ENCODE measurements around the gene UBE2I.
A peak's percentile ranks its signal among the peaks of the same experiment; 100 is the strongest.
"Not testable (repeated sequence)": the region's sequence is repeated elsewhere in the genome, so short reads cannot be mapped to it uniquely, and the experiment has no call there.

Gene UBE2I

DNA sequence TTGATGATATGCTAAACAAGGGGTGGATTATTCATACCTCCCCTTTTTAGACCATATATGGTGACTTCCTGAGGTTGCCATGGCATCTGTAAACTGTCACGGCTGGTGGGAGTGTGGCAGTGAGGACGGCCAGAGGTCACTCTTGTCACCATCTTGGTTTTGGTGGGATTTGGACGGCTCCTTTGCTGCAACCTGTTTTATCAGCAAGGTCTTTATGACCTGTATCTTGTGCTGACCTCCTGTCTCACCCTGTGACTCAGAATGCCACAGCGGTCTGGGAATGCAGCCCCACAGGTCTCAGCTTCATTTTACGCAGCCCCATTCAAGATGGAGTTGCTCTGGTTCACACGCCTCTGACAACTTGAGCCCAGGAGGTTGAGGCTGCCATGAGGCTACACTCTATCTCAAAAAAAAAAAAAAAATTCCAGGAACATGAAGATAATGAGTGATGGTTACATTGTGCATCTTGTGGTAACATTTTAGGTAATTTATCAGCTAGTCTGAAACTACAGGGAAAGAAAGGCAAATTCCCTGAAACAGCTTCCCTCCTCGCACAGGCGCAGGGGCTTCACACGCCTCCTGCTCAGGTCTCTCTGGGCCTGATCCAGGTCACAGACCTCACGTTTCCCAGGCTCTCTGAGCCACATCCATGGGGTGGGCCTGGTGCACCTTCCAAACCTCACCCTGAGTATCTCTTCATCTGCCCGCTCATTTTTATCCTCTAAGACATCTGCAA is 15.3 kb upstream of the UBE2I start:
- no peak for DNase-seq

DNA sequence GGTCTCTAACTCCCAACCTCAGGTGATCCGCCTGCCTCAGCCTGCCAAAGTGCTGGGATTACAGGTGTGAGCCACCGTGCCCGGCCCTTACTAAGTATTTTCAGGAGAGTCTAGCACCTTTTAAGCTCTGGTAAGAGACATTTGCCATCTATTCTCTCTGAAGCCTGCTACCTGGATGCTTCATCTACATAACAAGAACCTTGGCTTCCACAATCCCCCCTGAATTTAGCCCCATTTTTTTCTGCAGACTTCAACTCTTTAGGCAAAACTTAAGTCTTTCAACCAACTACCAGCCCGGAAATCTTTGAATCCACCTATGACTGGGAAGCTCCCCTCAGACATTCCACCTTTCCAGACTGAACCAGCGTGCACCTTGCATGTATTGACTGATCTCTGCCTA is 14.0 kb upstream of the UBE2I start:
- no peak for DNase-seq

DNA sequence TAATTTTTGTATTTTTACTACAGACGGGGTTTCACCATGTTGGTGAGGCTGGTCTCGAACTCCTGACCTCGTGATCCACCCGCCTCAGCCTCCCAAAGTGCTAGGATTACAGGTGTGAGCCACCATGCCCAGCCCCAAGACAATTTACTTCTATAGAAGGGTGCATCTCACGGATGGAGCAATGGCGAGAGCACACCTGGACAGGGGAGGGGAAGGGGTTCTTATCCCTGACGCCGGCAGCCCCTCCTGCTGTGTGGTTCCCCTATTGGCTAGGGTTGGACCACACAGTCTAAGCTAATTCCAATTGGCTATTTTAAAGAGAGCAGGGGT is 12.8 kb upstream of the UBE2I start:
- not testable (repeated sequence) for DNase-seq

DNA sequence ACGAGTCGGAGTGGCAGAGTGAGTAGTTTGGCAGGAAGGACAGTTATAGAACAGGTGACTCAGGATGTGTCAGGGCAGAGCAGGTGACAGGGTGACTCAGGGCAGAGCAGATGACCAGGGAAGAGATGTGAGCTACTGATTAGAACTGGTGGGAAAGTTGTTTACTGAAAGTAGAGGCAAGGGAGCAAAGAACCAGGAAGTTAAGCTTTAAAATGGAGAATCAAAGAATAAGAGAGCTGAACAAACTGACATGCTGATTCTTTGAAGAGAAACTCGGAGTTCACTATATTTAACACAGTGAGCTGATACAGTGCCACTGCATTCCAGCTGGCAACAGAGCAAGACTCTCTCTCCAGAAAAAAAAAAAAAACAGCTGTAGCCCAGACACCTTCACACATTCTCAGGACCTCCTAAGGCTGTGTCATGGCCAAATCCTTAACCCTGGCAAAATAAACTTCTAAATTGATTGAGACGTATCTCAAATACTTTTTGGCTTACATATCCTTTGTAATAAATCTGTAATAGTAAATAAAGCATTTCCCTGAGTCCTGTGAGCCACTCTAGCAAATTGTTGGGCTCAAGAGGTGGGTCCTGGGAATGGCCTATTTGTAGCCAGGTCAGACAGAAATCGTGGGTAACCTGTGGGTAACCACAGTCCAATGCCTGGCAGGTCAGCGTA is 12.3 kb upstream of the UBE2I start:
- peak; percentile 59 for DNase-seq

DNA sequence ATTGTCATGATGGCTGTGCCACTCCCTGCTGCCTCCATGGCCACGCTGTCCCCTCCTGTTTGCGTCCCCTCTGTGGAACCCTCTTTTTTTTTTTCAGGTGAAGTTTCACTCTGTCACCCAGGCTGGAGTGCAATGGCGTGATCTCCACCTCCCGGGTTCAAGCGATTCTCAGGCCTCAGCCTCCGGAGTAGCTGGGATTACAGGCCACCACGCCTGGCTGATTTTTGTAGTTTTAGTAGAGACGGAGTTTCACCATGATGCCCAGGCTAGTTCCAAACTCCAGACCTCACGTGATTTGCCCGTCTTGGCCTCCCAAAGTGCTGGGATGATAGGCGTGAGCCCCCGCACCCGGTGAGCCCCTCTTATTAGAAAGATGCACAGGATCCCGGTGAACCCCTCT is 11.0 kb upstream of the UBE2I start:
- no peak for DNase-seq

DNA sequence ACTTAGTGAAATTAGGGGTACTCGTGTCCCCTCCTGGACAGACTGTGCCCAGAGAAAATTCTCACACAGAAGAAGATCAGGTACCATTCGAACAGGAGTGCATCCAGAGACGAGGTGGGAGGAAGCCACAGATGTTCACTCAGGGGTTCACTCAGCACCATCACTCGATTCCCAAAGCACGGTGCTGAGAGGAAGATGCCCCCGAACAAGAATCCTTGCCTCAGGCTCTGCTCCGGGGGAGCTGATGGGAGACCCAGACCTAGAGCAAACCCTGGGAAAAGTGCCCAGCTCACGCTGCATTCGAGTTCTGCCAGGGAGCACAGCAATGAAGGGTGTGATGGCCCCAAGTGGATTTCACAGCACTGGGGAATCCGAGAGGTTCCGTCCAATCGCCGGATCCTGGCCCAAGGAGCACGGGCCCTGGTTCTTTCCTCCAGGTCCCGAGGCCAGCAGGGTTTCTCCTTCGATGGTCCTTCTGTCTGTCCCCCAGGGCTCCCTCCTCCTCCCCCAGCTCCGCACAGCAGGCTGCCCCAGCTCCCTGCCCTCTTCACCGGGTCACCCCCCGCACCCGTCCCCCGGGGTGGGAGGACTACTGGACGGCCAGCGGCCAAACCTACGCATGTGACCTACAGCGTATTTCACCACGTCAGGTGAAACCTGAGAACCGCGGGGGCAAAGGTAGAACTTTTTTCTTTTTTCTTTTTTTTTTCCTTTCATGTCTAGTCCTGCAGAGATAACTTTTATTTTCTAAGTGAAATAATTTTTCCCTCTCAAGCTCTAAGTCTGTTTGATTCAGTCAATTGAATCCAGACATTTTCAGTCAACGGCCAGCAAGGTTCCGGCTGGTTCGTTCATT is 10.2 kb upstream of the UBE2I start:
- DNase-seq = no peak

DNA sequence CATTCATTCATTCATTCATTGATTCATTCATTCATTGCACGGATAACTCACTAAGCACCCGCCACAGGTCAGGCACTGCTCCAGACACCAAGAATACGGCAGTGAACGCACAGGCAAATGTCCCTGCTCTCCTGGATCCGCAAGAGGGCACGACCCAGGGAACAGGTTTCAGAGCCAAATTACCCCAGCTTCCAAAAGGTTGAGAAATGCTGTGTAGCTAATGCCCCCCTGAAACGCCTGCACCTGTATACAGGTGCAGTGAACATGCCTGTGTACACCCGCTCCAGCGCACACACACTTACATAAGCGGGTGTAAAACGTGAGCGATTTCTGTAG is 9.6 kb upstream of the UBE2I start:
- DNase-seq = no peak

DNA sequence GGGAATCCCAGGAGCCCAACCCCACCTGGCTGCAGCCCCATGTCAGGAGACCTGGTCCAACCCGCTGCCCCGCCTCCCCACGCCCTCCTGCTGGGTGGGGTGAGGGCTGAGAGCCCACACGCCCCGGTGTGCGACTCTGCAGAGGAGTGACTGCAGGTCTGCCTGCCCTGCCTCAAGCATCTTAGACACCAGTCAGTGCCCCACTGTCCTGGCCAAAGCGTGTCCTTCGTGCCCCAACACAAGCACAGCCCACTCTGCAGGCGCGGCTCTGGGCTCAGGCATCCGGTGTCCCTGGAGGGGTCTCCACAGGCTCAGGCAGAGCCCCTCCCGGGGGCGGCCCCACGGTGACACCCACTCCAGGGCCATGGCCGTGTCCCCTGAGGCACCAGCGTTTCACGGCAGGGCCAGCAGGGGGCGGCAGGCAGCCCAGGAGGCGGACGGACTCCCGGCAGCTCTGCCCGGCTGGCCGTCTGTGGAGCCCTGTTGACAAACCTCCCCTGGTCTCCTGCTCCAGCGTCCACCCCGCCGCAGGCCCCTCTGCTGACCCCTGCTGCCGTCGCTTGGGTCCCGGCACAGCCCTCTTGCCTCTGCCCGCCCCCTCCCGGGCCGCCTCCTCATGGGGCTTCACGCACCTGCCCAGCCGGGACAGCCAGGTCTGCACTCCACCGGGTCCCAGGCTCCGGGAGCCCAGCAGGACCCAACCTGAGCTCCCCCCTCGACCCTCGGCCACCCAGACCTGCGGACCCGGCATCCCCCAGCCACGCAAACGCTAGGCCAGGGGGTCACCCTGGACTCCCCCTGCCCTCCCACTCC is 8.6 kb upstream of the UBE2I start:
- DNase-seq = peak; percentile 65

DNA sequence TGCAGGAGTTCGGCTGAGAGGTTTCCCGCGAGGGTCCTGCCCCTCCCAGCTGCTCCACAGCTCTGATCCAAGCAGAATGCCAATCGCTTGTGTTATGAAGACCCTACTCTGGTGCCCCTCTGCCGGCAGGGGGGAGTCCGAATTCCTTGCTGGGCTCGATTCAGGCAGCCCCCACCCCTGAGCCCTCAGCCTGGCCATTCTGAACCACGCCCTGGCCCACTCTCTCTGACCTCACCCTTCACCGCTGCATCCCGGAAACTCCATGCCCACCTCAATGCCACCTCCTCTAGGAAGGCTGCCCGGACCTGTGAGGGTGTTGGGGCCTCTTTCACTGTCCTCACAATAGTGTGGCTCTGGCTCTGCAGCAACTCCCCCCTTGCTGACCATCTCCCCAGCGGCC is 7.9 kb upstream of the UBE2I start:
- no peak for DNase-seq

DNA sequence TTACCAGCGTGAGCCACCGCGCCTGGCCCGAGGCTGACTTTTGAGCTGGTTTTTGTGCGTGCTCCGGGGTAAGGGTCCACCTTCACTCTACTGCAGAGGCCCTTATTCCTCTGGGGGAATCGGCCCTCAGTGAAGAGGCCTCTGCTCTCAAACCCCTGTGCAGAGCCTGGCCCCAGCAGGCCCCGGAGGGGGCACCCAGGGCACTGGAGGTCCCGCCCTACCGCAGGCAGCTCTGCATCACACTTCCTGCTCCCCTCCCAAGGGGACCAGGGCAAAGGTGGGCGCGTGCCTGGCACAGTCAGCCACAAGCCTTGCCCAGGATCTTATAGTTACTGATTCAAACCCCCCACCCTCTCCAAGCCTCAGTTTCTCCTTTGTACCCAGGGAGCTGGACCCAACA is 3.6 kb upstream of the UBE2I start:
- DNase-seq = no peak

DNA sequence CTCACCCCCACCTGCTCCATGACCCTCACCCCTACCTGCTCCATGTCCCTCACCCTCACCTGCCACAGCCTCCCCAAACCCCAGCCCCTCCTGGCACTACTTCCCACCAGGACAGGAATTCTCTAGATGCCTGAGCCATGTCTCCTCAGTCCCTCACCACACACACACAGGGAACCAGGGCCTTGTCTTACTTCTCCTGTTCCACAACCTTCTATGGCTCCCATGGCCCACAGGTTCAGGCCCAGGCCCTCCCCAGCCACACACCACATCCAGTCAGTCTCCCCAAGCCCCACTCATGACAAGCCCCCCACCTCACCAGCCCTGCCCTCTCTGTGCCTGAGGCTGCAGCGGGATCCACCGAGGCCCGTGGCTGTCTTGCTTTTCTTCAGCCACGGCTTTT is 3.1 kb upstream of the UBE2I start:
- DNase-seq = no peak

DNA sequence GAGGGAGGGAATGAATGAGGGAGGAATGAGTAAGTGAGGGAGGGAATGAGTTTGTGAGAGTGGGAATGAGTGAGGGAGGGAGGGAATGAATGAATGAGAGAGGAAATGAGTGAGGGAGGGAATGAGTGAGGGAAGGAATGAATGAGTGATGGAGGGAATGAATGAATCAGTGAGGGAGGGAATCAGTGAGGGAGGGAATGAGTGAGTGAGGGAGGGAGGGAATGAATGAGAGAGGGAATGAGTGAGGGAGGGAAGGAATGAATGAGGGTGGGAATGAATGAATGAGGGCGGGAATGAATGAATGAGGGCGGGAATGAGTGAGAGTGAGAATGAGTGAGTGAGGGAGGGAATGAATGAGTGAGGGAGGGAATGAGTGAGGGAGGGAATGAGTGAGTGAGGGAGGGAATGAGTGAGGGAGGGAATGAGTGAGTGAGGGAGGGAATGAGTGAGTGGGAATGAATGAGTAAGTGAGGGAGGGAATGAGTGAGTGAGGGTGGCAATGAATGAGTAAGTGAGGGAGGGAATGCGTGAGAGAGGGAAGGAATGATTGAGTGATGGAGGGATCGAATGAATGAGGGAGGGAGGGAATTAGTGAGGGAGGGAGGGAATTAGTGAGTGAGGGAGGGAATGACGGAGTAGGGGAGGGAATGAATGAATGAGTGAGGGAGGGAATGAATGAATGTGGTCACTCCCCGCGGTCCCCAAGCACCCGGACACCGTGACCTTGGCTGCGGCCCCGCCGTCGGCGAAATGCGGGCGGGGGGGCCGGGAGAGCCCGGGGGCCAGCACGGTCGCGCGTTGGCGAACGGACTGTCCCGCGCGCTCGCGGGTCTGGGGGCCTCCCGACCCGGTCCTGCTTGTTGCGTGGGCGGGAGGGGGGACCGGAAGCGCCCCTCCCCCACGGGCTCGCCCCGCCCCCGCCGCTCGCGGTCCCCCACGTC is 1.1 kb upstream of the UBE2I start:
- no peak for DNase-seq

DNA sequence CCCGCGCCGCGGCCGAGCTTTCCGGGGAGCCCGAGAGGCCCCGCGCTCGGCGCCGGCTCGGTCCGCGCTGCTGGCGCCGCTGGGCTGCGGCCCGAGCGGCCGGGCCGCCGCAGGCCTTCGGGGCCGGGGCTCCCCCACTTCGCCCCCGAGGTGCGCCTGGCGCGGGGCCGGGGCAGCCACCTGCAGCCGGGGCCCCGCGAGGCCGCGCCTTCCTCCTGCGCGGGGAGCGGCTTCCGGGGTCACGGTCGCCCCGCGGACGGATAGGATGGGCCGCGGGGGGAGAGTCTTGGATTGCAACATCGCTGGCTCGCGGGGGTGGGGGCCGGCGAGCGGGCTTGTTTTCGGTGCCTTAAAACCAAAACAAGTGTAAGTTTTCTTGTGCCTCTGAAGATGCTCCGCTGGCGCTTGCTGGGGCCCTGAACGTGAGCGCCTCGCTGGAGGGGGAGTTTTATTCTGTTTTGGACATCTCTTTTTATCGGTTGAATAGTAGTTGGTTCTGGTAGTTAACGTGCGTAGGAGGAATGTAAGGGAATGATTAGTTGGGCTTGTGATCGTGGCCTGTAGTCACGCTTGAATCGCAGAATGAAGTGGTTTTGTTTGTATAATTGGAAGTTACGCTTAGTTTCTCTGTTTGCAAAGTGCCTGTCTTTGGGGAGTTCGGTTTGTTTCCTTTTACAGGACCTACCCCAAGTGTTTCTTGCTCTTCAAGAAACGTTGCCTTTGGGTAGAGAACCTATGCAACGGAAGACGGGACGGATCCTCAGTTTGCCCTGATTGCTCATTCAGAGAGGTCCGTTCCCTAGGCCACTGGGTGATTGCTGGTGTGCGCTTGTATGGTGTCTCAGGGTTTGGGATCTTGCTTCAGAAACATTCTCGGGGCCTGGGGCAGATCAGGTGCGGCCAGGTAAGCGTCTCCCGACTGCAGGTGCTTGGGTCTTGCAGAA is 724 bp downstream of the UBE2I start:
- peak; percentile 21 for DNase-seq

DNA sequence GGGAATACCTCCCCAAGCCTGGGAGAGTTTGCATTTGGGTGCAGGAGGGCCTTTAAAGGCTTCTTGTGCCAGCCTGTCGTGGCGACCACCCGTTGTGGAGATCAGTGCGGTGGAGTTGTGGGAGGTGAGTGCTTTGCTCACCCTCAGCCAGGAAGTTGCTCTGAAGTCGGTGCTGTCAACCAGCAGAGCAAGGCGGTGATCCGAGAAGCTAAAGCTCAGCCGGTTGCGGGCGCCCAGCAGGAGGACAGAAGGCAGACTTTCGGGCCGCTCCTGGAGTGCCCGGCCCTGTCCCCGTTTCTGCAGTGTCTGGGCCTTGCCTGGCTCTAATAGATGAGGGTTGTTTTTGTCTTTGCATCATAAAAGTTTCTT is 1.4 kb downstream of the UBE2I start:
- DNase-seq = no peak

DNA sequence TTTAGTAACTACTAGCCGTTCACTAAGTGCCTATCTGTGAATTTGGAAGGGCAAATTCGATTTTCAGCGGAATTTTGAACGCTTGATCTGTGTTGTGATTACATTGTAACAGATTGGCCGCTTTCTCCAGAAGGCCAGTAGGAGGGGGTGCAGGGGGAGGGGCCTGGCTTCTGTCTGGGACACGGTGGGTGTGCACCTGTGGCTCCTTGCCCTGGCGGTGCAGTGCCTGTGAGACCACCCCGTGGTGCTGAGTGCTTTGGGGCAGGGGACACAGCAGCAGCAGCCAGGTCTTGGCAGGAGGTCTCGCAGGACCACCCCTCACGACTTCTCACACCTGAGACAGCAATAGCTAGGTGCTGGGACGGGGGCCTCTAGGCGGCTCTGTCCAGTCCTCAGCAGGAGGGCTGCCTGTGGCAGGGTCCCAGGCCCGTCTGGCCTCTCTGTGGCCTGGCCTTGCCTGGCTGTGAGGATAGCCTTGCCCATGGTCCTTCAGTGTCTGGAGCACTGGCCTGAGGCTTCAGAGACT is 1.8 kb downstream of the UBE2I start:
- DNase-seq = no peak

DNA sequence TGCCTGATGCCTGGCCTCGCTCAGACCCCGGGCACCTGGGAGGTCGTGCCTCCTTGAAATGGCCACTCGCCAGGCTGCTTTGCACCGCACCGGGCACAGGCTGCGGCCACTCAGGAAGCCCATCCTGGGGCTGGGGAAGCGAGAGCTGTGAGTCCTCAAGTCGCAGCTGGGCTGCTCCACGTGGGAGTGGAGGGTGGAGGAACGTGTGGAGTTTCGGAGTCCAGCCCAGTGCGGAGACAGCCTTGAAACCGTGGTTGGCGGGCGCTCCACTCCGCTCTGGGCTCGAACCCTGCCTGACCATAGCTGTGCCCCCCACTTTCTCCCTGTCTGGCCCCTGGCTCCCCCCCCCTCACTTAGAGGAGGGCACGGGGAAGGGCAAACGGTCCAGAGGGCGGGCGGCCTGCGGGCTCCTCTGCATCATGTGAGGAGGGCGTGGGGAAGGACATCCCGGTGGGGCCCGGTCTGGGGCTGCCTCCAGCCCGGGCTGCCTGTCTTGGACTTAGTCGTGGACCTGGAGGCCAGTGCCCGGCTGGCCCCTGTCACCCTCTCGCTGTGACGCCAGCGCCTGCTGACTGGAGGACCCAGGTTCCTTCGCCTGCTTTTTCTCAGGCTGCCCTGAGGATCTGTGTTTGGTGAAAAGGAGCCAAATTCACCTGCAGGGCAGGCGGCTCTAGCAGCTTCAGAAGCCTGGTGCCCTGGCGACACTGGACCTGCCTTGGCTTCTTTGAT is 2.5 kb downstream of the UBE2I start:
- DNase-seq = no peak

DNA sequence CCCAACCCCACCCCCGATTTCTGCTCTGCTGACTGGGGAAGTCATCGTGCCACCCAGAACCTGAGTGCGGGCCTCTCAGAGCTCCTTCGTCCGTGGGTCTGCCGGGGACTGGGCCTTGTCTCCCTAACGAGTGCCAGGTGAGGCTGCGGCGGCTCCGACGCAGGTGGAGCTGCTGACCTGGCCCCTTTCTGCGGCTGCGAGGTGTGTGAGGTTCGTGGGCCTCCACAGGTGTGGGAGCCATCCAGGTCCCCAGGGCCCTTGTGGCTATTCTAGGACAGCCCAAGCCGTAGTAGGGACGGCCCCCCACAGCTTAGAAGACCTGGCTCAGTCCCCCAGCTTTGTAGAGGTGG is 3.0 kb downstream of the UBE2I start:
- DNase-seq = no peak

DNA sequence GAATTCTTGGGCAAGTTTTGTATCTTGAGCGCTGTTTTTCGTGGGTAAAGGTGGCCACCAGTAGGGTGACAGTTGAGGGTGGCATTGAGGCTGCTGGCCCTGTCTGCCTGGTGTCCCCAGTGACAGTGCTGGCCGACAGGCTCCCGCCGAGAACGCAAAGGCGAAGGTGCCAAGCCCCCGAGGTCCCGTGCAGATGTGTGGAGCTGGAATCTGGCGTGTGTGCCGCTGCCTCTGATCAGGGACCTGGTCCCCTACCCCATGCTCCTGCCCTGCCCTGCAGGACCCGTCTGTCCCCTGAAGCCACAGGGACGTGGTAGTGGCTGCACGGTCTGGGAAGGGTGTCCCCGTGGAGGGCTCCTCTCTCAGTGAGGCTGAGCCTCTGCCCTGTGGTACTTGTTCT is 3.5 kb downstream of the UBE2I start:
- DNase-seq = no peak

DNA sequence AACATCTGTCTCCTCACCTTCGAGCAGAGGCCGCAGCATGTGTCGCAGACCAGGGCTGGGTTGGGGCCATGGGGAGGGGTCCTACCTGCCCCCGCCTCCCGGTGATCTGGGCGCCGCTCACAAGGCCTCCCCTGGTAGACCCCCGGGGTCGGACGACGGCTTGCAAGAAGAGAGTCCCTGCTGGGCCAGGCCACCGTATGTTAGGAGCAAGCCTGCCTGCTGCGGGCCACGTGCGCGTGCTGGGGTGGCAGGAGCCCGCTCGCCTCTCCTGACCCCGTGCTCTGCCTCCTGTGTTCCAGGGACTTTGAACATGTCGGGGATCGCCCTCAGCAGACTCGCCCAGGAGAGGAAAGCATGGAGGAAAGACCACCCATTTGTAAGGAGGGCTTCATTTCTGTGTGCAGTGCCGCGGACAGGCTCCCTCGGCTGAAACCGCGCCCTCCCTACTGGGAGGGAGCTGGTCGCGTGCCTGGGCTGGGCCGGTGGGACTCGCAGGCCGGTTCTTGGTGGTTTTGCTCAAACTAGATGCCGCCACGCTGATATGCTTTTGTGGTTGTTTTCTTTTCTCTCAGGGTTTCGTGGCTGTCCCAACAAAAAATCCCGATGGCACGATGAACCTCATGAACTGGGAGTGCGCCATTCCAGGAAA is 4.4 kb downstream of the UBE2I start:
- no peak for DNase-seq

Data from NCI-H146 (cell line).